ENCODE measurements around the gene FCN1.

FCN1 gene

DNA sequence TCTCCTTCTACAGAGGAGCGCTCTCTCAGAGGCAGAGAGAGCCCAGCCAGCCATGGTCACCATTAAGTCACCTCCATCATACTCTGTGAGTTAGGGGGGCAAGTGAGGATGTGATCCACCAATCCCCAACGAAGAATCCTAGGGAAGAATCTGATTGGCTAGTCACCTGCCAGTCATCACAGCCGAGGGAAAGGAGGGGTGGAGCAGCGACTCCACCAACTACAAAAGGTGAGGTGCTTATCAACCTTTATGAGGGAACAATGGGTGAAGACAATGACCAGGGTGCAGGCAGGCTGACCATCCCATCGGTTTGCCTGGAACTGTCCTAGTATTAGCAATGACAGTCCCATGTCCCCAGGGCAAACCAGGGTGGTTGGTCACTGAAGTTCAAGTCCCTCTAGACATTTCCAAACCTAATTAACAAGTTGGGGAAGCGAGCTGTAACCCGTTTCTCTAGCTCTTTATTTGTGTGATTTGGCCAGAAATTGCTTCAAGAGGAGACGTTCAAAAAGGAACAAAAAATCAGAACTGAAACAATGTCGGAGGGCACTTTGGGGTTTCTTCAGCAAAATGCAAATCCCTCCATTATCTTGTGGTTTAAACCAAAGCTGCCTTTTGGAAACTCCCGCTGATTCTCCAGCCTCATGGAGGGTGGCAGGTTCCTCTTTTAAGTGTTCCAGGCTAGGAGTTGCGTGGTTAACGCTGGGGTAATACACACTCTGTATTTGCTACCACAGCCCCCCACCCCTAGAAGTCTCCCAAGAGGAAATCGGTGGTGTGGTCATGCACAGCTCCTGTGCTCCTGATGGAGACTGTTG lies 18.8 kb upstream of the FCN1 start:
- peak; percentile 20 for DNase-seq

DNA sequence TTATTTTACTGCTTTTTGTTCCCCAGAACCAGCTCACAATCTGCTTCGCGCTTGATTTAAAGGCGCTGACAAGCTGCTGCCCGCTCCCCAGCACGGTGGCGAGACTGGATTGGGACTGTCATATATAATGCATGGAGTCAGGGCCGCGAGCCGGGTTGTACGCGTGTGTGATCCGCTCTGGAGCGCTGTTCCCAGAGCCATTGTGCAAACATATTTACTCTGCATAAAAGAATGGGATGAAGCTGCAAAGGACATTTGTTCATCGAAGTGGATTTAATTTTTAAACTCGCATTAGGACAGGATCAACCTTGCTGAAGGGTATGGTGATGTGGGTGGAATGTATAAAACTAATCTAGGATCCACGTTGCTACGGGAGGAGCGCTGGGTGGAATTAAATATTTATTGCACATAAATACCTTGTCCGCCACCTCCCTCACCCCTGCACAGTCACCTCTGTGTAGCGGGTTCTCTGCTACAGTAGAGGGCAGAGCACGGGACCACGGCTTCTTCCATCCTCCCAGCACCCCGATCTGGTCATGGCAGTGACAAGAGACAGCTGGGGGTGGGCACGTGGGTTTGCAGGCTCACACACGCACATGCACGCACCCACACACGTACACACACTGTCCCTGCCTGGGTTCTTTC lies 18.1 kb upstream of the FCN1 start:
- no peak for DNase-seq

DNA sequence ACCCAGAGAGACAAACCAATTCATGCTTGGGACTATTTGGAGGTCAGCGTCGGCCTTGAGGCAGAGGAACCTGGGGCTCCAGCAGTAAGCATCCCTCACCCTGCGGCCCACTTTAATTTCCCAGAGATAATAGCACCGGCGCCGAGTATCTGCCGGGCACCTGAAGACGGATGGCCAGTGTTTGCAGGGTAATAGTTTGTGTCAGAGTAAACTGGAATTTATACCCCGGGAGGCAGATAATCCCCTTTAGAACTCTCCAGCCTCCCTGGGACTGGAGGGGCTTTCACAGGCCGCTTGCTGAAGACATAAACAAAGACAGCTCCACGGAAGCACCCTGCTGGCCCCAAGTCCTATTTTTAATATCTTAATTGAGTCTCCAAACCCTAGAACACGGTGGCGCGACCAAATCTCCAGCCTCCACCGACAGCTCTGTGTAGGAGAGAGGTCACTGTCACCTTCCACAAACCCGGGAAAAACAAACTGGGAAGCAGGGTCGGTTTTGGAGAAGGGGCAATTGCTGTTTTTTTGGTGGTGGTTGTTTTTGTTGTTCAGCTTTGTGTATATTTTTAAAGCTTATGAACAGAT lies 17.4 kb upstream of the FCN1 start:
- DNase-seq, result no peak

DNA sequence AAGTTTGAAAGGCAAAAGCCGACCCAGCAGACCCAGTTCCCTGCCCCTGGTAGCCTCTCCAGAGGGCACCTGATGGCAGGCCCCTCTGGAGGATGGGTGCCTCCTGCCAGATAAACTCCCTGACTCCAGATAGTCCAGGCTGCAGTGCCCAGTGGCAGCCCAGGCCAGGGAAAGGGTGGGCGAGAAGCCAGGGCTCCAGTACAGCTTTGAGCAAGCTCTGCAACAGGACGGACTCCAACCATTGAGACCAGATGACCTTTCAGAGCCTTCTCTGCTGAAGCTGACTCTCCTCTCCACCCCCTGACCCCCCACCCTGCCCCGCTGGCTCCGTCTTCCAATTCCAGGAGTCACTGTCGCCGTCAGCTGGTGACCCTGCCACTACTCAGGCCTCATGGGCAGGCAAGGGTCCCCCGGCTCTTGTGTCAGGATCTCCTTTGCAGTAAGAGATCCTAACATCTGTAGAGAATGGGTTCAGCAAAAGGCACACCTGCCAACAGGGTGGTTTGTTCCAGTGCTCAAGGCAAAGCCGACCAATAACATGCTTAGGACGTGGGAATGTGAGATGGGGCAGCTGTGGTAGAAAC lies 15.5 kb upstream of the FCN1 start:
- DNase-seq, result no peak

DNA sequence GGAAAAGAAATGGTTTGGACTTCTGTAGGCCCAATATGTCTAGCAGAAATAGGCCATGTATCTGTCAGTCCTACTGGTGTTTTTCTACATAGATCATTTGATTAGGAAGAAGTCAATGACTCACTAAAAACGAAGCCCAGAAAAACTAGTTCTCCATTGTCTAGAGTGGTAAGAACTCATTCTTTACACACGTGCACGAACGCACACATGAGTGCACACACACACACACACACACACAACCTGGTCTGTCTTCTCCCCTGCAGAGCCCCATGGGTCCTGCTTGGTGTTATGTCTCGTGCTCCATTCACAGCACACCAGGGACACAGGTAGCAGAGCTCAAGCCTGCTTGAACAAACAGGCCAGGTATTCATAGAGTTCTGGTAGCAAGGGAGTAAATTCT lies 14.9 kb upstream of the FCN1 start:
- DNase-seq, result no peak

DNA sequence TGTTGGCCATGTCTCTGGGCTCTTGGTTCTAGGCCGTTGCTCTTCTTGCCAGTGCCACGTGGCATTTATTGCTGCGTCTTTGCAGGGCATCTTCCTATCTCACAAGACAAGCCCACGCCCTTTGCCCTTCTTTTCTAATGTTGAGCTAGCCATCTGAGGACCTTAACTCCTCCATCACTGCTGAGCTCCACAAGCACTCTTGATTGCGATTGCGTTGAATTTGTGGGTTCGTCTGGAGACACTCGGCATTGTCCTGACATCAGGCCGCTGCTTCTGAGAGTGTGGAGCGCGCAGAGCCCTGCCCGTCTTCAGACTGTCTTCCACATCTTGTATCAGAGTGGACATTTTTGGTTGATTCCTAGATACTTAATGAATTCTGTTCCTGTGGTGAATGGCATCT lies 14.5 kb upstream of the FCN1 start:
- no peak for DNase-seq

DNA sequence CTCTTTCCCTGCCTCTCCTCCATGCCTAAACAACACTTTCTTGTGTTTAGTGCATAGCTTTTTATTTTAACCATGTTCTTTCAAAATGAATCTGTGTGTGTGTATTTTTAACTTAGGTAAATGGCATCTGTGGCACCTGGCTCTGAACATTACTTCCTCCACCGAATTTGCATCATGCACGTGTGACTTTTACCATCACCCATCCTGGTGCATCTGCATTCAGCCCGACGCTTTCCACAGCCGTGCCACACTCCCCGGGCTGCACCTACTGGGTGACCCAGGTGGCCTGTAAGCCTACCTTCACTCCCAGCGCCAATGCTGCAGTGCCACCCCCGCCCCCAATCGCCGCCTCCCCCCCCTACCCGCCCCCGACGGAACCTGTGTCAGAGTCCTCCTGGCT lies 12.7 kb upstream of the FCN1 start:
- DNase-seq, result no peak

DNA sequence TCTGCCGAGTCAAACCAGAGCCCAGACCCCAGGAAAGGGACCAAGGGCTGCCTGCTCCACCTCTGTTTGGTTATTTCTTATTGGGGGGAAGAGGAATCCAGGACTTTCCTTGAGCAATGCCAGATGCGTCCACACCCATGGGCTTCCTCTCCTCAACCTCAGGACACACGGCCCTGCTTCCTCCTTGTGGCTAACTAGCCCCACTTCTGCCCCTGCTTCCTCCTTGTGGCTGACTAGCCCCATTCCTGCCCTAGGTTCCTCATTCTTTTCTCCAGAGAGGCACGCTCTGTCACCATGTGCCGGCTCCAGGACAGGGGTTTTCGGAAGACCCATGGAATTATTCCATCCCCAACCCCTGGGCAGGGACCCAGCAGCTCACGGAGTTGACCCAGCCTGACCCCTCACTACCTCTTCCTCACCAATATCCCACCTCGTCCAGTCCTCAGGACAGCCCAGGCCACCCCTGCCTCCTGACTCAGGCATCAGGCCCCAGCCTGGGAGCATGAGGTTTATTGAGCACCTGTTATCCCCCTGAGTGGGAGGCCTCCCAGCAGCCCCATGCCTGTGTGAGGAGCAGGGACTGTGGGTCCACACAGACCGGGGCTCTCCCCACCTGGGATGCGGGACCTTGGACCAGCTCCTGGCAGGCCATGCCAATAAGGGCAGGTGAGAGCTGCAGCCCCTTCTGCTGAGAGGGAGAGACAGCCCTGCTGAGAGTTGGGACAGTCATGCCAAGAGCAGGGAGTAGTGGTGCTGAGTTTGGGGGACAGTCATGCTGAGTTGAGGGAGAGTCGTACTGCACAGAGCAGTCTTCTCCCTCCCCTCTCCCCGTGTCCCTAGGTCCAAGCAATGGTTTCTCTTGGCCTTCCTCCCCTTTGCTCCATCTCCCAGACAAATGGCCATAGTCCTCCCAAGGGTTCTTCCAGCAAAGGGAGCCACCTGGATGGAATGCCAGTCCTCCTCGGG lies 11.8 kb upstream of the FCN1 start:
- DNase-seq, result no peak

DNA sequence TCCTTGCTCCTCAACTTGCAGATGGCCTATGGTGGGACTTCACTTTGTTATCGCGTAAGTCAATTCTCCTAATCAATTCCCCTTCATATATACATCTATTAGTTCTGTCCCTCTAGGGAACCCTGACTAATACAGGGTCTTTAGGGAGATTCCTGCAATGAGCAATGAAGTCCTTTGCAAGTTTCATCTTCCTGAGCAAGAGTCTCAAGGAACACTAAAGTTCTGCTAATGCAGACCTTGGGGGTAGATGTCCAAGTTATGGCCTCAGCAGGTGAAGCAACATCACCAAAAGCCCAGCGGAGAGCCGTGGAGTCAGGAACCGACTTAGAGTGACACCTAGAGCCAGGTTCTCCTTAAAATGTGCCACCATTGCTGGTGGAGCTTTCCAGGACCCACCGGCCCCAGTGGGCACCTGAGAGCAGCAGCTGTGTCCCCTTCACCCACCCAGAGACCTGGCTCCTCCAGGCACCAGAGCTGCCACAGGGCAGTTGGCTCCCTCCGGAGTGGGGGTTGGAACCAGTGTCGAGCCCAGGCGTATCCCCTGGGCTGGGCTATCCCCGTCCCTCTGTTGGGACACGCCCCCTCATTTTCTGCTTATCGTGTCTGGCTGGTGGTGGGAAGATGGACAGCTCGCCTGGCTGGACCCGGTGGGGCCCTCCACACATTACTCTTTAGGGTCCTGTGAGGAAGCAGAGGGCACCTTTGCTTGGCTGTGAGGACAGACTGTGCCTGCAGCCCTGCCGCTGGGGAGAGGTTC lies 10.9 kb upstream of the FCN1 start:
- DNase-seq, result no peak

DNA sequence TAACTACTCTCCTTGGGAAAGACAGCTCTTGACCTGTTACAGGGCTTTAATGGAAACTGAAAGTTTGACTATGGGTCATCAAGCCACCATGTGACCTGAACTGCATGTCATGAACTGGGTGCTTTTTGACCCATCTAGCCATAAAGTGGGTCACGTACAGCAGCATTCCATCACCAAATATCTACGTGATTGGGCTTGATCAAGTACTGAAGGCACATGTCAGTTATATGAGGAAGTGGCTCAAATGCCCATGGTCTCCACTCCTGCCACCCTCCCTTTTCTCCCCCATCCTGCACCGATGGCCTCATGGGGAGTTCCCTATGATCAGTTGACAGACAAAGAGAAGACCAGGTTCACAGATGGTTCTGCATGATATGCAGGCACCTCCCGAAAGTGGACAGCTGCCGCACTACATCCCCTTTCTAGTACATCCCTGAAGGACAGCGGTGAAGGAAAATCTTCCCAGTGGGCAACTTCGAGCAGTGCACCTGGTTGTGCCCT lies 7.3 kb upstream of the FCN1 start:
- no peak for DNase-seq

DNA sequence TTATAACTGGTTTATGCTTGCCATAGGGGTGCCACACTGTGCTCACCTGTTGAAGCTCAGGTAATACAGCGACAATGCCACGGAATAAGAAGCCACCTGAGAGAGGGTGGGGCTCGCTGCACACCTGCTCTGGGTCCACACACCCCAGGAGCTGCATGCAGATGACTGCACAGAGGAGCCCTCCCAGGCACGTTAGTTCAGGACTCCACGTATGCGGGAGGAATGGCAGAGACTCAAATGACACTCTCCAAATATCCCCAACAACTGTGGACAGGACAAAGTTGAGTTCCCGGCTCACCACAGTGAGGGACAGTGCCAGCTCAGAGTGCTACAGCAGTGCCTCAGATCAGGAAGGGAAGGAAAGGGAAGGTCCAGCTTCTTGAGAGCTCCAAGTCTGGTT lies 5.8 kb upstream of the FCN1 start:
- DNase-seq, result no peak

DNA sequence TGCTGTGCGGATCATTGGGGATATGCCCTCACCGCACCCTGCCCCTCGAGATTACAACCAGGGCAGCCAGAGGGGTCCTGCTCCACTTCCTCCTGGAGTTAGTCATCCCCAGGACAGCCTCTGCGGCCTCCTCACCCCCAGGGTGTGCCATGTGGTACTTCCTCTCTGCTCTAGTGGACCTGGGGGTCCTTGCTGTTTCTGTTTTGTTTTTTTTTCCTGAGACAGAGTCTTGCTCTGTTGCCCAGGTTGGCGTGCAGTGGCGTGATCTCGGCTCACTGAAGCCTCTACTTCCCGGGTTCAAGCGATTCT lies 5.2 kb upstream of the FCN1 start:
- no peak for DNase-seq

DNA sequence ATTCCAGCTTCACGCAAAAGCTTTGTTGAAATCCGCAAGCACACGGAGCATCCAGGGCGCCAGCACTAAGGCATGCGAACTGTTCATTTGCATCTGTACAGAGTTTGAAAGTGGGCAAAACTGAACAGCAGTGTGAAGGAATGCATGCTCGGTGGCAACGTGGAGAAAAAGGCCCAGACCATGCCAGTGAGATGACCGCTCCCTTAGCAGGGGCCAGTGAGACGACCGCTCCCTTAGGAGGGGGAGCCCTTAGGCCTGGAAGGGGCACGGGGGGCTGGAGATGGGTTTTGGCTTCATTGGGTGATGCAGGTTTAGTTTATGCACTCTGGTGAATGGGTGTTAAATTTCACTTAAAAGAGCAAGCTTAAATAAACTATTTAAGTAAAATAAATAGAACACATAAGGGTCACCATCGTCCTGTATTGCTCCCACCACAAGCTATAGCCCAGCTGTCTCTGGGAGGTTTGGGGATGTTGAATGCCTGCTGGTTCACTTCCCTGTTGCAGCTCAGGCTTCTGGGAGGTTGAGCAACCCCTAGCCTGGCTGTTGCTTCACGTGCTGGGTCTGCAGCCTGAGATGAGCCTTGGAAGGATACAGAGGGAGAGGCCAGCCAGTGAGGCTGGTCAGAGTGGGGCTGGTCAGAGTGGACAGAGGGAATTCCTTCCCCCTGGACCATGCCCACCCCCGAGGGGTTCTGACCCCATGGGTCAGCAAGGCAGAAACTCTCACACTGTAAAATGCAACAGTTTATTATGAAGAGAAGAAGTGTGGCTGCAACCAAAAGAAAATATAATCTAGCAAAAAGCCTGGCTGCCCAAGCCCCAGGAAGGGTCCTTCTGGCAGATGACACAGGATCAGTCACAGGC lies 4.6 kb upstream of the FCN1 start:
- no peak for DNase-seq

DNA sequence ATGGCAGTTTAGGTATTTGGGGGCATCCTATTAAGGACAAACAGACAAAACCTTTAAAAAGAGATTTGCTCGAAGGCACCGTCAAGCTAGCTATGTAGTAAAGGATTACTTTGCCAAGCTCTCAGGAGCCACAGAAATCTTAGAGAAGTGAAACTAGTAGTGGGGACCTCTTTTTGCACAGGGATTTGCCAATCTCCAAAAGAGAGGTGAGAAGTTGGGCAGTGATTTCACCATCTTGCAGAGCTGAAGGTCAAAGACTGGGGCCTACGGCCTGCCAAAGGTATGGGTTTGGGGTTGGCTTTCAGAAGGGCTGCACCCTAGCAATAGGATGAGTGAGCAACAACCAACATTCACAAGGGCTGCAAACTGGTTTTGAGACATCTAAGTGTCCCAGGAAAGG lies 1.6 kb upstream of the FCN1 start:
- no peak for DNase-seq

DNA sequence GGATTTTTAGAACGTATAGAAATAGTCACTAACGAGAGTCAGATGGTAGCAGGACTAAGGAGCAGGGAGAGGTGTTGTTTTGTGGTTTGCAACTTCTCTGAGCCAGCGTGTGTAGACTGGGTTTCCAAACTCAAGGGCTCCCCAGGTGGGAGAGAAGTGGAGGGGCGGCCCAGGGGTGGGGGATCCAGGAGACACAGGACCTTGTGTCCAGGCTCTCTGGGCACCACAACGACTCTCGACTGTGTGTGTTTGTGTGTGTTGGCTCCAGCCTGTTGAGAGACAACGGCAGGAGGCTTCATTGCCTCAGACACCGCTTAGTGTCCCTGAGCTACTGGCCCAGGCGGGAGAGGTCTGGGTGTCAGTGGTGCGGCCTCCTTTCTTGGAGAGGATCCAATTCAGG lies 934 bp upstream of the FCN1 start:
- no peak for DNase-seq

DNA sequence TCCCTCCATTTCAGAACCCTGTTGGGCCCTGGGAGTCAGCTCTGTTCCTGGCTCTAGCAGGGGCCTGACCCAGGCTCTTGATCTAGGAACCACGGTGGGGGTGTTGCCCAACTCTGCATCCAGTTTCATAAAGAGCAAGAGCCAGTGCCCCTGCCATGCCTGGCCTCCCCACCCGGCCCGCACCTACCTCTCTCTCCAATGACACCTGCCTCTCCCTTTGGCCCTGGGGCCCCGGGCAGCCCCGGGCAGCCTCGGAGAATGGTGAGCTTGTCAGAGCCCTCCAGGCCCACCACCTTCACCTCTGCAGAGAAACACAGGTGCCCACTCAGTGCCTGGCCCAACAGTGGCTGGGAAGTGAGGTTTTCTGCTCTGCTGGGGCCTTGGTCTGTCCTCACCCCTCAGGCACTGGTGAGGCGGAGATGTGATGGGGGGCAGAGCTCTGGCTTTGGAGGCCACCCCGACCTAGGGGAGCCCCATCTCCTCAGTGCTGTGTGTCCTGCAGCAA lies 1.5 kb downstream of the FCN1 start:
- no peak for DNase-seq

DNA sequence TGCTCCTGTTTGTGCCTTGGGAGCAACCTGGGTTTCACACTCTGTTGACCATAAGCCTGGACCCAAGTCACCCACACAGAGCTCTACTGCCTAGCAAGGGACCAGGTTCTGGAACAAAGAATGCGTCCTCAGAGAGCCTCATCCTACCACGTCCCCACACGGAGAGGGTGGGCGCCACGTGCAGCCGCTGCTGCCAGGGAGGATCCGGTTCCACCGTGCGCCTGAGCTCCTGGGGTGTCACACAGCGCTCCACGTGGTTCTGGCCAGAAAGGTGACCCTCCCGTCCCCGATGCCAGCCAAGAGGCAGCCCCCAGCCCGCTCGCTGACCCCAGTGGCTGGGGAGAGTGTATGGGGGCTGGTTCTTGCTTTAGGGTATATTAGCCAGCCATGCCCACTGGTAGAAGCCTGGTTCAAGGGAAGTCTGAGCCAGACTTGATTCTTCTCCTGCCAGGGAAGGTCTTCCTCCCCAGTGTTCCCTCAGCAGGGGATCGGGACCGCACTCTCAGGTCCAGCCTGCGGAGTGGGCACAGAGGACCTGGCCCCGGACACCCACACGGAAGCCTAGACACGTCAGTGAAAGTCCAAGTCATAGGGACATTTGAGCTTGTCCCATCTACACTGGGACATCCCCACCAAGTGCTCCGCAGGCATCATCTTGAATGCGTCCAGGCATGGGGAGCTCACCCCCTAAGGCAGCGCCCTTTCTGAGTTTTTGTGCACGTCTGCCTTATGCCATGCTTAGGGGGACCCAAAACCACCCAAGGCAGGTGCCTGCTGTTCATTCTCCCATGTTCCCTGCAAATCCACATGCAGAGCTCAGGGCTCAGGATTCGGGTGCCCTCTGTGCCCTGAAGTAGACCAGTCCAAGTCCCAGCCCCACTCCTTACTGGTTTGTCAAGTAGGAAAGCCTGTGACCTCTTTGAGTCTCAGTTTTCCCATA lies 2.4 kb downstream of the FCN1 start:
- DNase-seq, result no peak

DNA sequence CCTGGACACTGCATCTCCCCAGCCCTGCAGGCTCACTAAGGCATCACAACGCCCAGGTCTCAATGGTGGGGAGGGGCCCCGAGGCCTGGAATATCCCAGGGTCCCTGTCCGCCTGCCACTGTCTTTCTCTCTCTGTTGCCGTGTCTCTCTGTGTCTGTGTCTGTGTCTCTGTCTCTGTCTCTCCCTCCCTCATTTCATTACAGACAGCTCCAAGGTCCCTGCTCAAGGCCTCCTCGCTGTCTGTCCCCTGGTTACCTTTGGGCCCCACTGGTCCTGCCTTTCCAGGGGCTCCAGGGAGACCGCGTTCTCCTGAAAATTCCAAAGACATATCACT lies 3.2 kb downstream of the FCN1 start:
- DNase-seq, result no peak

DNA sequence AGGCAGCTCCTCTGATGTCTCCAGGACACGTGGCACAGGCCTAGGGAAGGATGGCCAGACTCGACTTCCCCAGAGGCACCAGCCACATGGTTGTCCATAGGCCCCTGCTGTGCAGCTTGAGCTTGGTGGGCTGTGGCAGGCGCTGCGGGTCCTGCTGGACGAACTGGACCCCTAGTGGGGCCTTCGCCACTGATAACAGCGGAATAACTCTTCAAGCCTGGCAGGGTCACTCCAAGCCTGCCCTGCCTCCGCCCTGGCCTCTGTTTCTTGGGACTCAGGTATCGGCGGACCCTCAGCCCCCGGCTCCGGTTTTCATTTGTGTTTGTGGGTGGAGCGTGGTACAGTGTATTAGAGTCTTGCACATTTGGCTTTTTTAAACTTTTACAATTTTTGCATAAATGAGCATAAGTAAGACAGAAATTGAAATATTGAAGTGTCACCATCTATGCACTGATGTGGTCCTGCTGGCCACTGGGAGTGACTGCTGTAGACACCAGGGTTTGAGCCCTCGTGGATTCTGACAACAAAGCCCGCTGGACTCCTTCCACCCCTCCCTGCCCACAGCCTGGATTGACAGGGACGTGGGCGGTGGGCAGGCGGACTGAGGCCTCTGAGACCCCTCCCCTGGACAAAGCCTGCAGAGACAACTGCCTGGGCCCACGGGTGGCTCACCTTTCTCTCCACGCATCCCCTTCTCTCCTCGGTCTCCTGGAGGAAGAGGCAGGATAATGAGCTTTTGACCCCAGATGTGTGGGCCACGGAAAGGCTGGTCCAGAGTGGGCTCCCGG lies 3.8 kb downstream of the FCN1 start:
- DNase-seq, result no peak

Measured in CD4-positive, alpha-beta T cell treated with Interleukin-21 for 1 hour (primary cell).